Fibroblast of lung (primary cell): ENCODE measurements around the gene GRK7.

ENCODE experiments used
- EZH2 ChIP-seq: IDR thresholded peaks from 2 replicates; pipeline ENCODE4 v1.5.1; 2012; ENCODE audit warnings: low read length, control low read depth, mild to moderate bottlenecking; ENCODE audit errors: missing control alignments
- TF ChIP-seq, protein P1 (sequence below), 2 donors: IDR thresholded peaks in 1 of 2; conservative IDR thresholded peaks in 1 of 2; 1 replicate in 1 of 2; 2 replicates in 1 of 2; pipeline ENCODE4 v1.5.1; 2011 to 2012; ENCODE audit warnings: low read length in 2 of 2, control low read depth in 1 of 2, inconsistent platforms in 1 of 2, low read depth in 1 of 2, mild to moderate bottlenecking in 1 of 2

DNA sequence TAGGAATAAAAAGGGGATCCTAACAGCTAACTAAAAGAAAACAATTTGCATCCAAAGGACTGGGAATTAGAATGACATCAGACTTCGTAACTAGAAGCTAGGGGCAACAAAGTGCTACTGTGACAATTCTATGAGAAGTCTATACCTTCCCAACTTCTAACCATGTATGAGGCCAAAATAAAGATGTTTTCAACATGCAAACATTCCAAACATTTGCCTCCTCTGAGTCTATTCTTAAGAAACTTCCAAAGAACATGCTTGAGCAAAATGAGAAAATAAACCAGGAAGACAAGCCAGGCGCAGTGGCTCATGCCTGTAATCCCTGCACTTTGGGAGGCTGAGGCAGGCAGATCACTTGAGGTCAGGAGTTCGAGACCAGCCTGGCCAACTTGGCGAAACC, 38.2 kb upstream of the GRK7 start:
- TF ChIP-seq, protein P1, sequence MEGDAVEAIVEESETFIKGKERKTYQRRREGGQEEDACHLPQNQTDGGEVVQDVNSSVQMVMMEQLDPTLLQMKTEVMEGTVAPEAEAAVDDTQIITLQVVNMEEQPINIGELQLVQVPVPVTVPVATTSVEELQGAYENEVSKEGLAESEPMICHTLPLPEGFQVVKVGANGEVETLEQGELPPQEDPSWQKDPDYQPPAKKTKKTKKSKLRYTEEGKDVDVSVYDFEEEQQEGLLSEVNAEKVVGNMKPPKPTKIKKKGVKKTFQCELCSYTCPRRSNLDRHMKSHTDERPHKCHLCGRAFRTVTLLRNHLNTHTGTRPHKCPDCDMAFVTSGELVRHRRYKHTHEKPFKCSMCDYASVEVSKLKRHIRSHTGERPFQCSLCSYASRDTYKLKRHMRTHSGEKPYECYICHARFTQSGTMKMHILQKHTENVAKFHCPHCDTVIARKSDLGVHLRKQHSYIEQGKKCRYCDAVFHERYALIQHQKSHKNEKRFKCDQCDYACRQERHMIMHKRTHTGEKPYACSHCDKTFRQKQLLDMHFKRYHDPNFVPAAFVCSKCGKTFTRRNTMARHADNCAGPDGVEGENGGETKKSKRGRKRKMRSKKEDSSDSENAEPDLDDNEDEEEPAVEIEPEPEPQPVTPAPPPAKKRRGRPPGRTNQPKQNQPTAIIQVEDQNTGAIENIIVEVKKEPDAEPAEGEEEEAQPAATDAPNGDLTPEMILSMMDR (conservative IDR thresholded peaks at IDR 0.05 in 1 of 2, IDR thresholded peaks at IDR 0.05 in 1 of 2; ENCODE audit: low read depth in 1 of 2, low read length in 2 of 2) = no peak
- no peak for TF ChIP-seq EZH2
